ENCODE measurements around the gene SSH3.

The SSH3 gene

GRCh38 chr11:67266449-67267187, 36.7 kb upstream of the SSH3 start, which contains the start of gene GRK2:
Gene GRK2, plus strand, starts transcription at chr11:67266473. Its CDS starts 227 bp downstream, at chr11:67266700.
- Histone ChIP-seq H3K27me3 (peaks cover 7% of the 10 kb centered on the region), H3K9me3 (no peaks in the 10 kb centered on the region), H3K4me3 (ENCODE audit: low read depth in 1 of 2, low read length in 1 of 2) (peak within 1 kb of the TSS; percentile 95 to 97), H3K36me3 (peaks cover 29% of the 10 kb centered on the region), H3K27ac (peak within 1 kb of the TSS; percentile 99), H3K4me1 (ENCODE audit: control insufficient read depth in 1 of 2, insufficient read depth in 1 of 2, low read depth in 1 of 2, low read length in 1 of 2) (peaks cover 69 to 73% of the 10 kb centered on the region in 2 experiments)
- TF ChIP-seq, protein P1, sequence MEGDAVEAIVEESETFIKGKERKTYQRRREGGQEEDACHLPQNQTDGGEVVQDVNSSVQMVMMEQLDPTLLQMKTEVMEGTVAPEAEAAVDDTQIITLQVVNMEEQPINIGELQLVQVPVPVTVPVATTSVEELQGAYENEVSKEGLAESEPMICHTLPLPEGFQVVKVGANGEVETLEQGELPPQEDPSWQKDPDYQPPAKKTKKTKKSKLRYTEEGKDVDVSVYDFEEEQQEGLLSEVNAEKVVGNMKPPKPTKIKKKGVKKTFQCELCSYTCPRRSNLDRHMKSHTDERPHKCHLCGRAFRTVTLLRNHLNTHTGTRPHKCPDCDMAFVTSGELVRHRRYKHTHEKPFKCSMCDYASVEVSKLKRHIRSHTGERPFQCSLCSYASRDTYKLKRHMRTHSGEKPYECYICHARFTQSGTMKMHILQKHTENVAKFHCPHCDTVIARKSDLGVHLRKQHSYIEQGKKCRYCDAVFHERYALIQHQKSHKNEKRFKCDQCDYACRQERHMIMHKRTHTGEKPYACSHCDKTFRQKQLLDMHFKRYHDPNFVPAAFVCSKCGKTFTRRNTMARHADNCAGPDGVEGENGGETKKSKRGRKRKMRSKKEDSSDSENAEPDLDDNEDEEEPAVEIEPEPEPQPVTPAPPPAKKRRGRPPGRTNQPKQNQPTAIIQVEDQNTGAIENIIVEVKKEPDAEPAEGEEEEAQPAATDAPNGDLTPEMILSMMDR (IDR thresholded peaks at IDR 0.05), result no peak

GRCh38 chr11:67267188-67268080, 35.9 kb upstream of the SSH3 start:
- Histone ChIP-seq H3K9me3 (no peaks in the 10 kb centered on the region), H3K27ac (peak overlapping the region; percentile 99), H3K4me3 (ENCODE audit: low read depth in 1 of 2, low read length in 1 of 2) (peak overlapping the region; percentile 95 to 97), H3K4me1 (ENCODE audit: control insufficient read depth in 1 of 2, insufficient read depth in 1 of 2, low read depth in 1 of 2, low read length in 1 of 2) (peaks cover 69 to 73% of the 10 kb centered on the region in 2 experiments), H3K27me3 (no peaks in the 10 kb centered on the region), H3K36me3 (peaks cover 31% of the 10 kb centered on the region)
- TF ChIP-seq, protein P1 (IDR thresholded peaks at IDR 0.05), result no peak

- TF ChIP-seq, protein P1 (IDR thresholded peaks at IDR 0.05), result no peak
- H3K27me3 ChIP-seq, result no peaks in the 10 kb centered on the region
- peak overlapping the region; percentile 99 for H3K27ac ChIP-seq
- H3K4me3 ChIP-seq (ENCODE audit: low read depth in 1 of 2, low read length in 1 of 2), result peak overlapping the region; percentile 95 to 97
- H3K36me3 ChIP-seq, result peaks cover 34% of the 10 kb centered on the region
- peaks cover 69 to 73% of the 10 kb centered on the region in 2 experiments for H3K4me1 ChIP-seq (ENCODE audit: control insufficient read depth in 1 of 2, insufficient read depth in 1 of 2, low read depth in 1 of 2, low read length in 1 of 2)
- no peaks in the 10 kb centered on the region for H3K9me3 ChIP-seq
These were observed 35.0 kb upstream of the SSH3 start for GRCh38 chr11:67268081-67268961.

GRCh38 chr11:67268962-67269268, 34.4 kb upstream of the SSH3 start:
- H3K36me3 ChIP-seq, result peaks cover 34% of the 10 kb centered on the region
- H3K9me3 ChIP-seq, result no peaks in the 10 kb centered on the region
- H3K27me3 ChIP-seq, result no peaks in the 10 kb centered on the region
- peak overlapping the region; percentile 95 to 97 for H3K4me3 ChIP-seq (ENCODE audit: low read depth in 1 of 2, low read length in 1 of 2)
- TF ChIP-seq, protein P1 (IDR thresholded peaks at IDR 0.05), result no peak
- peak overlapping the region; percentile 99 for H3K27ac ChIP-seq
- peaks cover 69 to 75% of the 10 kb centered on the region in 2 experiments for H3K4me1 ChIP-seq (ENCODE audit: control insufficient read depth in 1 of 2, insufficient read depth in 1 of 2, low read depth in 1 of 2, low read length in 1 of 2)

Measured in neutrophil (primary cell).